Jurkat, Clone E6-1 (cell line): Measurements from ENCODE around the gene SDK1.

Experiments
- DNase-seq: peaks from one replicate; pipeline ENCODE4 v3.0.0-alpha.2; 2011; ENCODE audit warnings: low read depth, low spot score
- H3K4me3 ChIP-seq: 2 replicates; pipeline ENCODE4 v1.5.1; 2011; ENCODE audit warnings: mild to moderate bottlenecking, low read length, control low read depth, moderate library complexity

The SDK1 gene

GRCh38 chr7:4269086-4269485 lies 968.0 kb downstream of the SDK1 start:
- no peak overlapping the region for H3K4me3 ChIP-seq
- no peak for DNase-seq

- DNase-seq = no peak
- no peak overlapping the region for H3K4me3 ChIP-seq
These were observed 968.7 kb downstream of the SDK1 start for GRCh38 chr7:4269746-4270145.

DNA sequence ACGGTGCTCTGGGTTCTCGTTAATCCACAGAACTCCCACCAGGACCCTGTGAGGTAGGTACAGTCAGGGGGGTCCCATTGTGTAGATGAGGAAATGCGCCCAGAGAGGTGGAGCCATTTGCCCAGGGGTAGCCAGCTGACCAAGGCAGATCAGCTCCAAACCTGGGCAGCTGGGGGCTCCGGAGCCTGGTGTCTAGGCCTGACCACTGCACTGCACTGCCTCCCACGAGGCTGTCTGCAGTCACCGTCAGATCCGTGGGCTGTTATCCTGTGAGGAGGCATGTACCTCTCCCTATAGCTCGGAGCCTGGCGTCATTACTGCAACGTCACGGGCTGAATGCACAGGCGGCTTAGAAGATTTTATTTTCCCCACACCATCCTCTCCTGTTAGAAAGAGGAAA lies 969.2 kb downstream of the SDK1 start:
- DNase-seq = no peak
- no peak overlapping the region for H3K4me3 ChIP-seq

DNA sequence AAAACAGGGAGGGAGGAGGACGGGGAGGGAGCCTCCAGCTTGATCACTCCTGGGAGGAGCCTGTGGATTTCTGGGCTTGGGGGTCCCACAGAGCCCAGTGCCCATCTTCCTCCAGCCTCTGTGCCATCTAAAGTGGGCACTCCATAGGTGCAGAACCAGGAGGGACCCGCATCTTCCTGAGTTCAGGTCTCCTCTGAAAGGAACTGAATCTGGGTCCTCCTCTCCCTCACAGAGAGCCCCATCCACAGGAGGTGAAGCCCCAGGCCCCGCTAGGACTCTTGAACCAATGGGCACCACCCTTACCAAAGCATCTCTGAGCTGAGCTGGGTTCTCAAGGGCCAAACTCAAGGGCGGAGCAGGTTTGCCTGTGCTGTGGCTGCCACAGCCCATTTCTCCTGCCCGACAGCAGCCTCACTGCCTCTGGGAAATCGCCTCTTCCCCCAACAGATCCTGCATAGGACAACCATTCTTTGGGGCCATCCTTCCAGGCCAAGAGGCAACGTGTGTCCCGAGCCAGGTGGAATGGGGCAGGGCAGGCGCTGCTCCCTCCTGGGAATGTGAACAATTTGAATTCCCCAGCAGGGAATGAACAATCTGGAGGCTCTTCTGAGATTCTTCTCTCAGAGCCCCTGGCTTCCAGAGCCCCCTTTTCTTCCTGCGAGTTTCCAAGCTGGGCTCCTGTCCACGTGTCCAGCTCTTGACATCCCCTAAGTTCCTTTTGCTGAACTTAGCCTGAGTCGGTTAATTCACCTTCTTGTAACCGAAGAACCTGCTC lies 970.1 kb downstream of the SDK1 start:
- DNase-seq = no peak
- no peak overlapping the region for H3K4me3 ChIP-seq

GRCh38 chr7:4271716-4272015 lies 970.6 kb downstream of the SDK1 start:
- no peak overlapping the region for H3K4me3 ChIP-seq
- no peak for DNase-seq

DNA sequence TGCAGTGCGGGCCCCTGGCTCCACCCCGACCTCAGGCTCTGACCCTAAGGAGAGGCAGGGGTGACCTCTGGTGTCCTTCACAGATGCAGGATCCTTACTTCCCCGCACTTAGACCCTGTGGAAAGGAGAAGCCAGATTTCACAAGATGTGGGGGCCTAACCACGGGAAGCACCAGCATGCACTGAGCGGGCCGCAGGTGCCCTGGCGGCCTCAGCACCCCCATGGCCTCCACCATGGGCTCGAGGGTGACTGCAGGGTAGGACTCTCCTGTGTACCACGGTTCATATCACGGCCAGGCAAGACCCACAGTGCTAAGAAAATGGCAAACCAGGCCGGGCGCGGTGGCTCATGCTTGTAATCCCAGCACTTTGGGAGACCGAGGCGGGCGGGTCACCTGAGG lies 971.1 kb downstream of the SDK1 start:
- no peak overlapping the region for H3K4me3 ChIP-seq
- no peak for DNase-seq

DNA sequence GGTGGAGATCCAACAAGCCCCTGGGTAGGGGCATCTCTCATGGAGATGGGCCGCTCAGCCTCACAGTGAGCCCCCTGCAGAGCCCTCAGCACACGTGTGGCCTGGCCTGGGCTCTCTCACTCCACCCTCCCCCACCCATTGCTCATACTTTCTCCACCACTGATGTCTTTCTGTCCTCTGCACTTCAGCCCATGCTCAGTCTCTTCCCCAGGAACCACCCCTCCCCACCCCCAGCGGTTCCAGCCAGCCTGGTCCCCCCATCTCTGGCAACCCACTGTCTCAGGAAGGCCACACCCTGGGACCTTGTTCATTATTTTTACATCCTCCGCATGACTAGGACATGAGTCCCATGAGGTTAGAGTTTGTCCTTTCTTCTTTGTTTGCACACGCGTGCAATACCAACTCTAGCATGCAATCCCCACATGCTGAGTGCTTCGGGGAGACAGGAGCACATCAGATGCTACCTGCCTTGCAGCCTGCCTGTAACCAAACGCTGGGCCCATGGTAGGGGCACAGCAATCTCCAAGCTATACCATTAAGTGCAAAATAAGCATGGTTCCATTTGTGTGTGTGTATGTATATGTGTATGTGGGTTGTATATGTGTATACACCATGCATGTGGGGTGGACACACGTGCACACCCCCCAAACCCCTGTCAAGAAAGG lies 972.6 kb downstream of the SDK1 start:
- DNase-seq = no peak
- H3K4me3 ChIP-seq = no peak overlapping the region

GRCh38 chr7:4274286-4274685 lies 973.2 kb downstream of the SDK1 start:
- H3K4me3 ChIP-seq = no peak overlapping the region

GRCh38 chr7:4277936-4278335 lies 976.9 kb downstream of the SDK1 start:
- DNase-seq = no peak
- no peak overlapping the region for H3K4me3 ChIP-seq

More at GRCh38 chr7:4274286-4274685, 973.2 kb downstream of the SDK1 start:
- no peak for DNase-seq

- no peak for DNase-seq
- H3K4me3 ChIP-seq = no peak overlapping the region
These were observed 978.2 kb downstream of the SDK1 start for GRCh38 chr7:4279216-4279615.

DNA sequence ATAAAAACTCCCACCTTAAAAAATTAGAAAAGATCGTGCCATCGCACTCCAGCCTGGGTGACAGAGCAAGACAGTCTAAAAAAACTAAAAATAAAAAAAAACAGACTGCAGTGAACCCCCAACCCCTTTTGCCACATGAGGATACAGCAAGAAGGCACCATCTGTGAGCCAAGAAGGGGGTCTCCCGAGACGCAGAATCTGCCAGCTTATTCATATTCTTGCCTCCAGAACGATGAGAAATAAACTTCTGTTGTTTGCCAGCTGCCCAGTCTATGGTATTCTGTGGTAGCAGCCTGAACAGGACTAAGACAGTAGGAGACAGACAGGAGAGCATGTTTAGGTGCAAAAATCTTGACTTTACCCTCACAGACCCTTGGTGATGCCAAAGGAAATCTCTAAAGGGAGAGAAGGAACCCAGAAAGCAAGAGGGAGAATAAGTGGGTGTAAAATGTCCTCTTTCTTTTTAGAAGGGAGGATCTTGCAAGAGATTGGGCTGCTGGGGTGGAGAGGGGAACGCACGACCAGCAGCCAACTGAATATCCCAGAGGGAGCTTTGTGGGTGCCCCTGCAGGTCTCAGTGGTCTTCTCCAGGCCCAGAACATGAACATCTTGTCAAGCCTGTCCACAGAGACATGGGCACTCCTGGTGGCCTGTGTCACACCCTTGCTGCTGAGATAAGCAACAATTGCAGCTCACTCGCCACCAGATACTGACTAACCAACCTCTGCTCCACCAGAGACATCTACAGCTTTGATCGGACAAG lies 980.4 kb downstream of the SDK1 start:
- H3K4me3 ChIP-seq = no peak overlapping the region
- no peak for DNase-seq

DNA sequence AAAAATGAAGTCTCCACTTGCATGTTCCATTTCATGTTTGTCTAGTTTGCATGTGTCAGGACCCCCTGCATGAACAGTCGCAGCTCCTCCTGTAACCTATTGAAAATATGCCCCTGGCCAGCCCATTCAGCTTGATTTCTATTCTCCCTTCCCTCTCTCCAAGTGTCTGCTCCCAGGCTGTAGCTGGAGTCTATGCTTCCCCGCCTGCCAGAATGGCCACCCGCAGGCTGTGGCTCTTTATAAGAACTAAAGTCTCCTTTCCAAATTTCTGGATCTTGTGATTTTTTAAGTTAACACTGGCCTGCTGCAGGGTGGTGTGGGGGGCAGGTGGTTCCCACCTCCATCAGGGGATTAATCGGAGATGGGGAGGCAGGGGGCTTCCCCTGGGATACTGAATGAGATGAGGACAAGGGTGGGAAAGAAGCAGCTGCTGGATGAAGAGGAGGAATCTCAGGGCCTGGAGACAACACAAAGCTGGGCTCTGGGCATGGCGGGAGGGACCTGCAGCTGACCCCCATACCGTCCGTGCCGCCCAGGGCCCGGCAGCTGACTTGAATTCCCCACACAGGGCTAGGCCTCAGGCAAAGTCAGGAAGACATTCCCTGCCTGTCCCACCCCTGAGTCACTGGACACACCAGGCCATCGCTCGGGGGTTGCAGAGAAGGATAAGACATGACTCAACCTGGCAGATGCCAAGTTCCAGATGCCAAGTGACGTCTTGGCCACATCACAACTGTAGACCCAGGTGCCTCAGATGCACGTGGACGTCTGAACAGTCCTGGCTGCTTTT lies 981.6 kb downstream of the SDK1 start:
- no peak for DNase-seq
- H3K4me3 ChIP-seq = no peak overlapping the region

GRCh38 chr7:4286351-4286750 lies 985.3 kb downstream of the SDK1 start:
- DNase-seq = no peak
- H3K4me3 ChIP-seq = no peak overlapping the region

DNA sequence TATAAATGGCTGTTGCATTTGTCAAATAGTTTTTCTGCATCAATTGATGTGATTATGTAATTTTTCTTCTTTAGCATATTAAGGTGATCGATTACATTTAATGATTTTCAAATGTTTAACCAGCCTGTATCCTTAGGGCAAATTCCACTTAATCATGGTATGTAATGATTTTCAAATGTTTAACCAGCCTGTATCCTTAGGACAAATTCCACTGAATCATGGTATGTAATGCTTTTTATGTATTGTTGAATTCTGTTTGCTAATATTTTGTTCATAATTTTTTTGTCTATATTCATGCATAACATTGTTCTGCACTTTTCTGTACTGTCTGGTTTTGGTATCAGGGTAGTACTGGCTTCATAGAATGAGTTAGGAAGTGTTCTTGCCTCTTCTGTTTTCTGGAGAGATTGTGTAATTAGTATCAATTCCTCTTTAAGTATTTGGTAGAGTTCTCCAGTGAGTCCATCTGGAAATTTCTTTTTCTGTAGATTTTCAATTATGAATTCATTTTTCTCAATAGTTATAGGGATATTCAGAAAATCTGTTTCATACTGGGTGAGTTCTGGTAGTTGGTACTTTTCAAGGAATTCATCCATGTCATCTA lies 987.8 kb downstream of the SDK1 start:
- DNase-seq = no peak
- no peak overlapping the region for H3K4me3 ChIP-seq

DNA sequence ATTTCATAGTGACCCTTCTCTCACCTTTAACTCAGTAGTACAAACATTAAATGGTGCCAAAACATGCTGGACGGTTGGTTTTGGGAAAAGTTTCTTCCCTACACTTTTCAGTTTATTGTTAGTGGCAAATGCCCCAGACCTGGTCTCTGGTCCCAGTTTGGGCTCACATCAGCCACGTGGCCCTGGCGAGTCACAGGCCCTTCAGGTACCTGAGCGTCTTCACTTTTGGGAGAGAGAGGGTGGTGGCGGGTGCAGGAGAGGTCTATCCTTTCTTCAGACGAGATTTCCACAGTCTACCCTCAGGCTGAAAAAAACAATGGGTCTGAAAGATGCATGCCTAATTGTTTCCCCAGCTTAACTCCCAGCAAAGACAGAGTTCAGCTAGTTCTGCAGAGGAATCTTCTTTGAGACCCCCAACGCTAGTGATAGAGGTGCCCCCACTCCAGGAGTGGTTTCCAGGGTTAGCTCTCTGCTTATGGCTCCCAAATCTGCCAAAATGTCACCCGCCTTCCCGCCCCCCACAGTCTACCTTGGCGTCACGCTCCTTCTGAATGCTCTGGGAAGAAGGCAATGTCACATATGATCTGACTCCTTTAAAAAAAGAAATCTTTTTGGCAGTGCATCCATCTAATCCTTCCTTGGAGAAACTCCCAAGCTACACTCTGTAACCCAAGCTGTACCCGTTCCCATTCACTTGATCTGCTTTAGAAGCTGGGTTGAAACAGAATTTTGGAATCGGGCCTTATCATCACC lies 996.3 kb downstream of the SDK1 start:
- DNase-seq = no peak
- H3K4me3 ChIP-seq = no peak overlapping the region

- no peak for DNase-seq
- H3K4me3 ChIP-seq = no peak overlapping the region
These were observed 996.8 kb downstream of the SDK1 start for GRCh38 chr7:4297918-4298219.

DNA sequence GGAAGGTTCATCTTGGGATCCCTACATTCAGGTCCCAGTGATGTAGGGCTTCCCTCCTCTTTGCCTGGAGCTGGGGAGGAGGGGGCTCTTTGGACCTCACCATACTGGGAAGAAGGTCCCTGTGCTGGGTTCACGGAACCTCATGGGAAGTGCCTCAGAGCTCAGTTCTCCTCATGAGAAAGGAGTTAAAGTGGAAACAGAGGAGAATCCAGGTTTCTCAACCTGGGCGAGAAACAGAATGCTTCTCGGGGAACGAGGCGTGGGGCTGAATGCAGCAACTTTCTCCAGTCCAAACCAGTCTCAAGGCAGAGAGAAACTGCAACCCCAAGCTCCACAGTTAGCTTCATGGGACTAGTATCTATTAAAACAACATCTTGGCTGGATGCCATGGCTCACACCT lies 998.4 kb downstream of the SDK1 start:
- no peak overlapping the region for H3K4me3 ChIP-seq
- DNase-seq = no peak

- DNase-seq = no peak
- no peak overlapping the region for H3K4me3 ChIP-seq
These were observed 1001.3 kb downstream of the SDK1 start for GRCh38 chr7:4302203-4302905.
